Thoracic aorta (tissue), 2 donors: ENCODE measurements around the gene NRG2. TPM values are rescaled to one million over a fixed set of nuclear protein-coding genes. Genes with fewer than 3 reads are reported as not detected.

ENCODE experiments used
- ATAC-seq: fragments of 150-250 bp; one replicate; pipeline ENCODE4 v1.8.0; 2017; ENCODE audit warnings: low read depth; ENCODE audit not compliant: insufficient number of reproducible peaks, low FRiP score
- DNase-seq: peaks from one replicate; pipeline ENCODE4 v3.0.0-alpha.2; 2020; ENCODE audit warnings: low spot score
- H3K27ac ChIP-seq, 2 donors: fragments of 200-600 bp; sonication (generic); 1 replicate in 1 of 2; 2 replicates in 1 of 2; pipeline ENCODE4 v1.5.1; 2016; ENCODE audit warnings: mild to moderate bottlenecking in 2 of 2, moderate library complexity in 2 of 2
- H3K27me3 ChIP-seq: fragments of 200-600 bp; sonication (generic); replicated peaks from 2 replicates; pipeline ENCODE4 v1.6.0; 2016; ENCODE audit warnings: mild to moderate bottlenecking; ENCODE audit not compliant: insufficient read depth
- H3K36me3 ChIP-seq: fragments of 200-600 bp; sonication (generic); one replicate; pipeline ENCODE4 v1.5.1; 2016
- H3K4me1 ChIP-seq, 2 donors: fragments of 200-600 bp; sonication (generic); 1 replicate in 1 of 2; 2 replicates in 1 of 2; pipeline versions ENCODE4 v1.5.1 to v1.6.0; 2016; ENCODE audit warnings: low read depth in 2 of 2, mild to moderate bottlenecking in 1 of 2; ENCODE audit not compliant: control insufficient read depth in 1 of 2
- H3K4me3 ChIP-seq: fragments of 200-600 bp; sonication (generic); 2 replicates; pipeline ENCODE4 v1.5.1; 2016; ENCODE audit warnings: mild to moderate bottlenecking
- H3K9me3 ChIP-seq: fragments of 200-600 bp; sonication (generic); 2 replicates; pipeline ENCODE4 v1.5.1; 2016
- total RNA-seq, 2 donors: library from RNA; depleted of rRNA; stranded (reverse); fragments of >200 nt; gene quantifications; one replicate each; pipeline versions ENCODE4 v1.1.0 to v1.2.3, GENCODE V29; 2016
- TF ChIP-seq, protein P1 (sequence below): fragments of 200-600 bp; sonication (generic); IDR thresholded peaks from one replicate; pipeline ENCODE4 v1.5.1; 2019; ENCODE audit warnings: antibody characterized with exemption

The NRG2 gene
- total RNA-seq, 2 donors from 2014 or later, result 2.3 to 6.9 TPM

DNA sequence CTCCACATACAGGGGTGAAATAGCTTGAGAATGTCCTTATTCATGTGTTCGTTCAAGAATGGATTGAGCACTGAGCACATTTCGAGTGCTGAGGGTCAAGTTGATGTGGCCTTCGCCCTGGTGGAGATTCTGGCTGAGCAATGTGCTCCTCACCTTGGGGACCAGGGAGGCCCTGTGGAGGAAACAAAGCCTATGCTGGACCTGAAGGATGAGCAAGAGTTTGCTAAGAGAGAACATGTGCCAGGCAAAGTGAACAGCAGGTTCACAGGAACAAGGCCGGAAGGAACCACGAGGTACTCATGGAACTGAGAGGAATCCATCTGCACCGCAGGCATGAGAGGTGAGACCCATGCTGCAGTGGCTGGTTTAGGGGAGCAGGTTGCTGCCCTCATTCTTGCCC is 145.1 kb downstream of the NRG2 start:
- Histone ChIP-seq H3K4me3 (no peak overlapping the region), H3K27me3 (no peaks in the 10 kb centered on the region), H3K36me3 (no peaks in the 10 kb centered on the region), H3K9me3 (no peaks in the 10 kb centered on the region), H3K4me1 (peaks cover 0 to 5% of the 10 kb centered on the region in 2 donors), H3K27ac (no peak overlapping the region)
- ATAC-seq (no peak), DNase-seq (no peak)
- TF ChIP-seq, protein P1, sequence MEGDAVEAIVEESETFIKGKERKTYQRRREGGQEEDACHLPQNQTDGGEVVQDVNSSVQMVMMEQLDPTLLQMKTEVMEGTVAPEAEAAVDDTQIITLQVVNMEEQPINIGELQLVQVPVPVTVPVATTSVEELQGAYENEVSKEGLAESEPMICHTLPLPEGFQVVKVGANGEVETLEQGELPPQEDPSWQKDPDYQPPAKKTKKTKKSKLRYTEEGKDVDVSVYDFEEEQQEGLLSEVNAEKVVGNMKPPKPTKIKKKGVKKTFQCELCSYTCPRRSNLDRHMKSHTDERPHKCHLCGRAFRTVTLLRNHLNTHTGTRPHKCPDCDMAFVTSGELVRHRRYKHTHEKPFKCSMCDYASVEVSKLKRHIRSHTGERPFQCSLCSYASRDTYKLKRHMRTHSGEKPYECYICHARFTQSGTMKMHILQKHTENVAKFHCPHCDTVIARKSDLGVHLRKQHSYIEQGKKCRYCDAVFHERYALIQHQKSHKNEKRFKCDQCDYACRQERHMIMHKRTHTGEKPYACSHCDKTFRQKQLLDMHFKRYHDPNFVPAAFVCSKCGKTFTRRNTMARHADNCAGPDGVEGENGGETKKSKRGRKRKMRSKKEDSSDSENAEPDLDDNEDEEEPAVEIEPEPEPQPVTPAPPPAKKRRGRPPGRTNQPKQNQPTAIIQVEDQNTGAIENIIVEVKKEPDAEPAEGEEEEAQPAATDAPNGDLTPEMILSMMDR, result no peak

DNA sequence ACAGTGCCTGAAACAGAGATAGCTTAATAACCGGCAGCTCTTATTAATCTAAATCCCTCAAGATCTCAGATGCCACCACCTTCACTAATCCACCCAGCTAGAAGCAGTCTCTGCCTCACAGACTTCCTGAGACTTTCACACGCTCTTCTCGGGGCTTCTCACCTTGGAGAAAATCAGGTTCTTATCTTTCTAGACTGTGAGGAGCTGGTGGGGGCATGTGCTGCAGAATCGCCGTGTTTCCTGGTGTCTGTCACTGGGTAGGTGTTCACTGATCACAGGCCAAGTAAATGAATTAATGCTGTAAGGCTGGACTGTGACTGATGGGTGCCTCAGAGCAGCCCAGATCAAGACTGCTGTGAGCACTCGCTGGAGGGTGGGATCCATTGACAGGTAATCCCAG is 145.8 kb downstream of the NRG2 start:
- no peak overlapping the region for H3K27ac ChIP-seq
- H3K9me3 ChIP-seq, result no peaks in the 10 kb centered on the region
- no peaks in the 10 kb centered on the region for H3K36me3 ChIP-seq
- no peaks in the 10 kb centered on the region for H3K27me3 ChIP-seq
- TF ChIP-seq, protein P1, result no peak
- no peak overlapping the region for H3K4me3 ChIP-seq
- no peak for ATAC-seq
- peaks cover 0 to 5% of the 10 kb centered on the region in 2 donors for H3K4me1 ChIP-seq
- DNase-seq, result no peak

DNA sequence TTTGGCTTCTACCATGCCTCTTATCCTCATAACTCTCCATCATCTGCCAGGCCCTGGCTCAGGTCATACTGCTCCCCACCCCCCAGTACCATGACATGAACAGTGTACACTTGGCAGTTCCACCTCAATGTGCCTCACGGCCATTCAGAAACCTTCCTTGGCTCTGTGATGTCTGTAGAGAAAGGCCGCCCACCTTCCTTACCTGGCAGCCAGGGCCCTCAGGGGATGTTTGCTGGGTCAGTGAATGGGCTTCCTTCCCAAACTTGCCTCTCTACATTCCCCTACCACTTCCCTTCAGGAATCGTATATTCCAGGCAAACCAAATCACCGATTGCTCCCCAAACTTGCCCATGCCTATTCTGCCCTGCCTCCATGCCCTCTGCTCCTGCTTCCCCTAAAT is 146.4 kb downstream of the NRG2 start:
- DNase-seq (no peak), ATAC-seq (no peak)
- peaks cover 0 to 5% of the 10 kb centered on the region in 2 donors for H3K4me1 ChIP-seq
- H3K27me3 ChIP-seq, result no peaks in the 10 kb centered on the region
- no peak overlapping the region for H3K27ac ChIP-seq
- TF ChIP-seq, protein P1, result no peak
- no peaks in the 10 kb centered on the region for H3K36me3 ChIP-seq
- H3K4me3 ChIP-seq, result no peak overlapping the region
- H3K9me3 ChIP-seq, result no peaks in the 10 kb centered on the region

DNA sequence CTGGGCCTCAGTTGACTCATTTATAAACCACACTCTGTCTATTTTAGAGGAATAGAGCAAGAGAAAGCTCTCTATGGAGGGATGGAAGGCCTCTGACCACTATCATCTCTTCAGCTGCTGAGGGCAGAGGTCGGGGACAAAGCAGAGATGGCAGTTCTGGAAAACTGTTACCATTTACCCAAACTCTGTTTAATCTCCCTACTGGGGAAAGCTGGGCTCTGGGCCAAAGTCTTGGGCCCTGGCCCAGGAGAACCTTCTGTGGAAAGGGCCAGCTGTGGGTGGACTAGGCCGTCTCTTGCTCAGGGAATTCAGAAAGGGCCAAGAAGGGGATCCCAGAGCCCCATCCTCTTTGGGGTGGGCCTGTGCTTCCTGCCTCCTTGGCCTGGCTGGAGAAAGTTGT is 147.5 kb downstream of the NRG2 start:
- Histone ChIP-seq H3K27ac (no peak overlapping the region), H3K27me3 (no peaks in the 10 kb centered on the region), H3K4me1 (peaks cover 0 to 5% of the 10 kb centered on the region in 2 donors), H3K36me3 (no peaks in the 10 kb centered on the region), H3K9me3 (no peaks in the 10 kb centered on the region), H3K4me3 (no peak overlapping the region)
- TF ChIP-seq, protein P1, result no peak
- DNase-seq (no peak), ATAC-seq (no peak)

DNA sequence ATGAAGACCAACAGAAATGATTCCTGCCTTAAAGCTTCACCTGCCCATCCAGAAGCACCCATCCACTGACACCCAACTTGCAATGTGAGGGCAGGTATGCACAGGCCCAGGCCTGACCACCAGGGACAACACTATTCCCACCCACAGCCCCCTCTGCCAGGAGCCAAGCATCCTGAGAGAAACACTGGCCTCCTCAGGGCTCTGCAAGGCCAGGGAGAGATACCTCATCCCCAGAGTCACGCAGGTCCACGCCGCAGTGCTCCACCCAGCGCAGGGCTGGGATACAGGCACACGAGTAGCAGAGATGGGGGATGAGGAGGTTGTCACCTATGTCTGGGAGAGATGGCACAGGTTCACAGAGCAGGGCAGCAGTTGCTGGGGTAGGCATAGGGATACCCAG is 148.1 kb downstream of the NRG2 start:
- no peak overlapping the region for H3K4me3 ChIP-seq
- ATAC-seq, result no peak
- TF ChIP-seq, protein P1, result no peak
- peaks cover 0 to 5% of the 10 kb centered on the region in 2 donors for H3K4me1 ChIP-seq
- no peaks in the 10 kb centered on the region for H3K36me3 ChIP-seq
- H3K9me3 ChIP-seq, result no peaks in the 10 kb centered on the region
- no peak for DNase-seq
- H3K27me3 ChIP-seq, result no peaks in the 10 kb centered on the region
- H3K27ac ChIP-seq, result no peak overlapping the region
